Measurements from ENCODE around the gene ZFHX3. TPM values are rescaled to one million over a fixed set of nuclear protein-coding genes. Genes with fewer than 3 reads are reported as not detected.

Gene ZFHX3
- total and polyA plus RNA-seq, 2 experiments from 2014 or later = 2.8 to 3.9 TPM

DNA sequence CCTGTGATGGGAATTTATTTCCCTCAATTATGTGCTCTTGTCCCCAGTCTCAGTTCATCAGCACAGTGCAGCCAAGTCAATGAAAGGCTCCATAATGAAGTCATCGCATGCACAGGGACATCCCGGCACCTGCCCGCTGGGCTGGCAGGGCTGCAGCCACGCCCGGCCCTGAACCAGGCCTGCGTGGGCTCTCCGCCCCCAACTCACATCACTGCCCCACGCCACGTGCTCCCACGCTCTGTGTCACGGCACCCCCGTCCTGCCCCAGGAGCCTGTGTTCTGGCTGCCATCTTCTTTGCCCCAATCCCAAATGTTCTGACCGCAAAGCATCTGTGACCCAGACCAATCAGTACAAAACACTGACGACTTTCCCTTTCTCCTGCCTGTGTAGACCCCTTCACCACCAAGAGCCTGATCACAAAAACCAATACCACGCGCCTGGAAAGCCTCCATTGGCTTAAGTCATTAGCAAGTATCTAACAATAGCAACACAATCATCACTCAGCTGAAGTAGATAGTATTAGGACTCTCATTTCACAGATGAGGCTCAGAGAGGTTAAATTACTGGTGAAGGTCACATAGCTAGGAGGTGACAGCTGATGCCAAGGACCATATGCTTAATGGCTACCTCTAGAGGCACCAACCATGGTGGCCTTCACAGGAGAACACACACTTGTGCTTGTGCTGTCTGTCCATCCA, 202.5 kb downstream of the ZFHX3 start:
- H3K27me3 ChIP-seq (replicated peaks; ENCODE audit: insufficient read depth) = no peaks in the 10 kb centered on the region
- TF ChIP-seq EZH2phosphoT487 (IDR thresholded peaks at IDR 0.05; ENCODE audit: insufficient read depth, low read depth) (no peak), EZH2 (IDR thresholded peaks at IDR 0.05; ENCODE audit: insufficient read depth, poor library complexity, severe bottlenecking) (no peak)
- H3K4me3 ChIP-seq = no peak overlapping the region
- in situ Hi-C loops (cut with MboI) = no loop called here
- H3K27ac ChIP-seq = no peak overlapping the region
- H3K36me3 ChIP-seq (ENCODE audit: low read depth) = no peaks in the 10 kb centered on the region
- no peak overlapping the region for H3K9ac ChIP-seq
- H3K79me2 ChIP-seq (ENCODE audit: insufficient read depth) = peaks cover 26% of the 10 kb centered on the region
- no peak for DNase-seq
- 96 to 99% methylated on average over 15 to 16 of the region's 16 CpGs for WGBS, 2 experiments (ENCODE audit: low coverage in 1 of 2, low lambda C conversion rate in 2 of 2, missing lambda C conversion rate in 2 of 2)
- no peaks in the 10 kb centered on the region for H3K9me3 ChIP-seq (ENCODE audit: low read depth)
- H4K20me1 ChIP-seq (ENCODE audit: insufficient read depth) = no peaks in the 10 kb centered on the region
- H3F3A ChIP-seq (ENCODE audit: insufficient read depth) = no peaks in the 10 kb centered on the region
- peaks cover 12% of the 10 kb centered on the region for H3K4me1 ChIP-seq (ENCODE audit: insufficient read depth)
- H2AFZ ChIP-seq = no peak overlapping the region
- no peak overlapping the region for H3K4me2 ChIP-seq (ENCODE audit: unreplicated experiment)
- no peaks in the 10 kb centered on the region for H3K9me2 ChIP-seq (ENCODE audit: insufficient read depth)

DNA sequence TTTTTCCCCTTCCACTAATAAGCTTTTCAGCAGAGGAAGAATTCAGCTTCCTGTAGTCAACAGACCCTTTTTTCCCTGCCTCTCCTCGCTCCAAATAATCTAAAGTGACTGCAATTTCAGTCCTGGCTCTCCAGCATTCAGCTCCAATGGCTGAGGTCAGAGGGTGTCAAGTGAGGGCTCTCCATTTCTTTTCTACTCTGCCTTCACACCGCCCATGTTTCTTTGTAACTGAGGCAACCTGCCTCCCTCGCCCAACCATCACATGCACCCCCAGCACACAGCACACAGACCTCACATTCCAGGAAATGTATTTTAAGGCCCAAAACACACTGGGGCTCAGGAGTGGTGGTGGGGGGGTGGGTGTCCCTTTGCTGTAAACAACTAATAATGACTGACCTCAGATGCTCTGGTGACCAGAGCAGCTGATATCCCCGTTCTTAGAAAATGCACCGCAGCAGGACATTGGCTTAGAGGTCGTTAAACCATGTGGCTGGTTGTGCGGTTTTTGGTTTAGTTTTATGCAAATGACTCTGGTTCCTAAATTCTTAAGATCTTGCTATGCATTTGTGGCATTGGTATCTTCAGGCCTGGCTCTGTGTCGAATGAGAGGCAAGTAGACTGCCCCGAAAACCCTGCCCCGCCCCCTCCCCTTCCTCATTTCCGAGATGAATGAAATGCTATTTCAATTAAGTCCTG, 203.6 kb downstream of the ZFHX3 start:
- no peaks in the 10 kb centered on the region for H3K9me2 ChIP-seq (ENCODE audit: insufficient read depth)
- in situ Hi-C loops (cut with MboI) = no loop called here
- H2AFZ ChIP-seq = no peak overlapping the region
- H3F3A ChIP-seq (ENCODE audit: insufficient read depth) = no peaks in the 10 kb centered on the region
- H3K27me3 ChIP-seq (replicated peaks; ENCODE audit: insufficient read depth) = no peaks in the 10 kb centered on the region
- H3K9me3 ChIP-seq (ENCODE audit: low read depth) = no peaks in the 10 kb centered on the region
- H3K27ac ChIP-seq = no peak overlapping the region
- H4K20me1 ChIP-seq (ENCODE audit: insufficient read depth) = no peaks in the 10 kb centered on the region
- H3K79me2 ChIP-seq (ENCODE audit: insufficient read depth) = peaks cover 30% of the 10 kb centered on the region
- no peak for DNase-seq
- no peak overlapping the region for H3K4me2 ChIP-seq (ENCODE audit: unreplicated experiment)
- H3K4me3 ChIP-seq = no peak overlapping the region
- no peak overlapping the region for H3K9ac ChIP-seq
- TF ChIP-seq EZH2phosphoT487 (IDR thresholded peaks at IDR 0.05; ENCODE audit: insufficient read depth, low read depth) (no peak), EZH2 (IDR thresholded peaks at IDR 0.05; ENCODE audit: insufficient read depth, poor library complexity, severe bottlenecking) (no peak)
- 92 to 96% methylated on average over 11 of the region's 11 CpGs for WGBS, 2 experiments (ENCODE audit: low coverage in 1 of 2, low lambda C conversion rate in 2 of 2, missing lambda C conversion rate in 2 of 2)
- no peaks in the 10 kb centered on the region for H3K36me3 ChIP-seq (ENCODE audit: low read depth)
- H3K4me1 ChIP-seq (ENCODE audit: insufficient read depth) = peaks cover 7% of the 10 kb centered on the region

DNA sequence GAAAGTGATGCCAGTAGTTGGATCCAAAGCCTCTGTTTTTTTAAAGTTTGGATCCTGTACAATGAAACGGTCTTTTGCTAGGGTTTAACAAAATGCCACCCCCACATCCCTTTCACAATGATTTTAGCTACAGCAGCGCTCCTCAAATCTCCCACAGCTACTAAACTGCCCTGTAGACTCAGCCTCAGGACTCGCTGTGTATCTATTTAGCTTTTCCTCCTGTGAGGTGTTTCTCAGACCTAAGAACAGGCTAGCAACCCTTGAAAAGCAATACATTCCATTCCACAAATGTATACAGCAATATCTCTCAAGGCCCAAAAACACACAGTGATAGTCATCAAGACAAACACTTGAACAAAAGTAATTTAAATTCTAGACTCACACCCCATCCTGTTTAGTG, 206.4 kb downstream of the ZFHX3 start:
- H3K4me2 ChIP-seq (ENCODE audit: unreplicated experiment) = no peak overlapping the region
- H3K9ac ChIP-seq = no peak overlapping the region
- H2AFZ ChIP-seq = no peak overlapping the region
- H3K9me2 ChIP-seq (ENCODE audit: insufficient read depth) = no peaks in the 10 kb centered on the region
- H3K36me3 ChIP-seq (ENCODE audit: low read depth) = no peaks in the 10 kb centered on the region
- no peak for TF ChIP-seq EZH2 (IDR thresholded peaks at IDR 0.05; ENCODE audit: insufficient read depth, poor library complexity, severe bottlenecking)
- TF ChIP-seq EZH2phosphoT487 (IDR thresholded peaks at IDR 0.05; ENCODE audit: insufficient read depth, low read depth) = no peak
- no peaks in the 10 kb centered on the region for H3F3A ChIP-seq (ENCODE audit: insufficient read depth)
- H3K4me1 ChIP-seq (ENCODE audit: insufficient read depth) = no peaks in the 10 kb centered on the region
- peaks cover 34% of the 10 kb centered on the region for H3K79me2 ChIP-seq (ENCODE audit: insufficient read depth)
- H3K4me3 ChIP-seq = no peak overlapping the region
- in situ Hi-C loops (cut with MboI) = no loop called here
- H3K27ac ChIP-seq = no peak overlapping the region
- H4K20me1 ChIP-seq (ENCODE audit: insufficient read depth) = no peaks in the 10 kb centered on the region
- DNase-seq = peak; percentile 13
- WGBS, 2 experiments (ENCODE audit: low coverage in 1 of 2, low lambda C conversion rate in 2 of 2, missing lambda C conversion rate in 2 of 2) = 62 to 68% methylated on average over 3 of the region's 3 CpGs
- no peaks in the 10 kb centered on the region for H3K9me3 ChIP-seq (ENCODE audit: low read depth)
- no peaks in the 10 kb centered on the region for H3K27me3 ChIP-seq (replicated peaks; ENCODE audit: insufficient read depth)

DNA sequence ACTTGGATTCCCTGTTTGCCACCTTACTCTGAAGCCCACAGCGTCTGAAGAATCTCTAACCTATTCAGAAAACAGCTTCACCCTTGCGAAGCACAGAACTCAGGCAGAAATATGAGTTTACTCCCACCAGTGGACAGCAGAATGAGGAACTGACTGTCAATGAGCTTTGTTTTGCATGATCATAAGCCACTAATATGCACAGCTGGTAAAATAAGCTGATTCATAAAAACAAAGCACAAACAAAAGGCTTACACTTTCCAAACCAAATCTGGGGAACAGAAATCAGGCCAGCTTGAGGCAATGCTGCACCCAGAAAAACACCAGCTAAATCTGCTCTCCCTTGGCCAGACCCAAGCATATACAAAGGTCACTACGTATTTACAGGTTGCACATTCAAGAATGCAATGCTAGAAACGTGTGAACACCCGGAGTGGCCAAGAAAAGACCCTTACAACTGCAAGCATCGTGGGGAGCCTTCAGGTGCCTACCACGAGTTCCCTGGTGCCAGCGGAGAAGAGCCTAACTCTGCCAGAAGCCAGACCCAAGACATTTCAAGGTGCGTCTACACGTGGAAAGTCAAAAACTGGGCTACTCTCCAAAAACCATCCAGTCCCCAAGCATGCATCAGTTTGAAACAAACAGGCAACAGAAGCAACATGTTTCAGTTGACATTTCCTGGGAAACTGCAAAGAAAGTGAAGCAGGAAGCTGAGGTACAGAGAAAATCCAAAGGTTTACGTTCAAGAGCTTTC, 207.1 kb downstream of the ZFHX3 start:
- no peak for DNase-seq
- no peaks in the 10 kb centered on the region for H3K9me2 ChIP-seq (ENCODE audit: insufficient read depth)
- no peak overlapping the region for H3K4me2 ChIP-seq (ENCODE audit: unreplicated experiment)
- H3K9ac ChIP-seq = no peak overlapping the region
- H3K27me3 ChIP-seq (replicated peaks; ENCODE audit: insufficient read depth) = no peaks in the 10 kb centered on the region
- H4K20me1 ChIP-seq (ENCODE audit: insufficient read depth) = no peaks in the 10 kb centered on the region
- WGBS, 2 experiments (ENCODE audit: low coverage in 1 of 2, low lambda C conversion rate in 2 of 2, missing lambda C conversion rate in 2 of 2) = 96 to 97% methylated on average over 11 of the region's 11 CpGs
- H3K4me3 ChIP-seq = no peak overlapping the region
- H3K36me3 ChIP-seq (ENCODE audit: low read depth) = no peaks in the 10 kb centered on the region
- H3K27ac ChIP-seq = no peak overlapping the region
- H3K79me2 ChIP-seq (ENCODE audit: insufficient read depth) = peaks cover 30% of the 10 kb centered on the region
- H3K4me1 ChIP-seq (ENCODE audit: insufficient read depth) = no peaks in the 10 kb centered on the region
- H3K9me3 ChIP-seq (ENCODE audit: low read depth) = no peaks in the 10 kb centered on the region
- H2AFZ ChIP-seq = no peak overlapping the region
- TF ChIP-seq EZH2 (IDR thresholded peaks at IDR 0.05; ENCODE audit: insufficient read depth, poor library complexity, severe bottlenecking) (no peak), EZH2phosphoT487 (IDR thresholded peaks at IDR 0.05; ENCODE audit: insufficient read depth, low read depth) (no peak)
- in situ Hi-C loops (cut with MboI) = no loop called here
- H3F3A ChIP-seq (ENCODE audit: insufficient read depth) = no peaks in the 10 kb centered on the region

Measured in GM23248 (cell line).